Measurements from ENCODE around the gene SRSF4.
"Not testable (repeated sequence)": the region's sequence is repeated elsewhere in the genome, so short reads cannot be mapped to it uniquely, and the experiment has no call there.

SRSF4 gene

GRCh38 chr1:29181413-29182225 lies at the start of gene SRSF4:
TSS of gene SRSF4 (minus strand) at chr1:29181900. CDS start at chr1:29181752, 148 bp downstream.
- peak within 1 kb of the TSS; percentile 78 to 94 (median 92) for H3K4me3 ChIP-seq
- H3K27ac ChIP-seq = peak within 1 kb of the TSS; percentile 97 to 100 (median 100)

- Histone ChIP-seq H3K4me3 (peak within 1 kb of the TSS; percentile 69 to 92 (median 84)), H3K27ac (peak within 1 kb of the TSS; percentile 24 to 90 (median 81))
Observed at GRCh38 chr1:29230553-29231378, 49.1 kb upstream of the SRSF4 start, which contains the start of gene MECR. TSS of gene MECR (minus strand) at chr1:29230934. CDS start at chr1:29230906, 28 bp downstream.

- peak overlapping the region; percentile 24 to 90 (median 81) for H3K27ac ChIP-seq
Observed at GRCh38 chr1:29230204-29230552, 48.5 kb upstream of the SRSF4 start.

GRCh38 chr1:29227511-29227910 lies 45.8 kb upstream of the SRSF4 start:
- Histone ChIP-seq H3K4me3 (no peak overlapping the region), H3K27ac (peak overlapping the region in 2 of 21 experiments; percentile 3 to 45)

More at GRCh38 chr1:29230204-29230552, 48.5 kb upstream of the SRSF4 start:
- H3K4me3 ChIP-seq = peak overlapping the region; percentile 69 to 92 (median 84)

GRCh38 chr1:29225361-29225760 lies 43.7 kb upstream of the SRSF4 start:
- Histone ChIP-seq H3K27ac (no peak overlapping the region), H3K4me3 (no peak overlapping the region)

GRCh38 chr1:29224356-29224837 lies 42.7 kb upstream of the SRSF4 start:
- no peak overlapping the region for H3K4me3 ChIP-seq
- no peak overlapping the region for H3K27ac ChIP-seq

GRCh38 chr1:29223521-29223920 lies 41.8 kb upstream of the SRSF4 start:
- H3K4me3 ChIP-seq = no peak overlapping the region

GRCh38 chr1:29222686-29223085 lies 41.0 kb upstream of the SRSF4 start:
- H3K27ac ChIP-seq = no peak overlapping the region
- no peak overlapping the region for H3K4me3 ChIP-seq

More at GRCh38 chr1:29223521-29223920, 41.8 kb upstream of the SRSF4 start:
- no peak overlapping the region for H3K27ac ChIP-seq

GRCh38 chr1:29222260-29222659 lies 40.6 kb upstream of the SRSF4 start:
- not testable (repeated sequence) for H3K4me3 ChIP-seq, H3K27ac ChIP-seq

- H3K4me3 ChIP-seq = no peak overlapping the region
- H3K27ac ChIP-seq = no peak overlapping the region
Observed at GRCh38 chr1:29221296-29221695, 39.6 kb upstream of the SRSF4 start.

GRCh38 chr1:29218223-29218622 lies 36.5 kb upstream of the SRSF4 start:
- no peak overlapping the region for H3K4me3 ChIP-seq
- no peak overlapping the region for H3K27ac ChIP-seq

- no peak overlapping the region for H3K27ac ChIP-seq
- H3K4me3 ChIP-seq = no peak overlapping the region
Observed at GRCh38 chr1:29217633-29218032, 35.9 kb upstream of the SRSF4 start.

- Histone ChIP-seq H3K4me3 (no peak overlapping the region), H3K27ac (no peak overlapping the region)
Observed at GRCh38 chr1:29213055-29213454, 31.4 kb upstream of the SRSF4 start.

- Histone ChIP-seq H3K27ac (no peak overlapping the region), H3K4me3 (no peak overlapping the region)
Observed at GRCh38 chr1:29211086-29212030, 29.7 kb upstream of the SRSF4 start.

GRCh38 chr1:29210278-29211085 lies 28.8 kb upstream of the SRSF4 start:
- H3K4me3 ChIP-seq = no peak overlapping the region
- H3K27ac ChIP-seq = no peak overlapping the region

GRCh38 chr1:29209173-29209572 lies 27.5 kb upstream of the SRSF4 start:
- Histone ChIP-seq H3K4me3 (no peak overlapping the region), H3K27ac (peak overlapping the region in 1 of 21 experiments; percentile 30)

GRCh38 chr1:29208442-29208841 lies 26.7 kb upstream of the SRSF4 start:
- Histone ChIP-seq H3K4me3 (no peak overlapping the region), H3K27ac (no peak overlapping the region)

- Histone ChIP-seq H3K27ac (peak overlapping the region in 19 of 21 experiments; percentile 22 to 83 (median 71)), H3K4me3 (no peak overlapping the region)
Observed at GRCh38 chr1:29202584-29203340, 21.1 kb upstream of the SRSF4 start.

Measured in skin epidermis (tissue), 12 donors.